T-helper 17 cell (primary cell): ENCODE measurements around the gene VWA7. TPM values are rescaled to one million over a fixed set of nuclear protein-coding genes. Genes with fewer than 3 reads are reported as not detected.
"Not testable (repeated sequence)": the region's sequence is repeated elsewhere in the genome, so short reads cannot be mapped to it uniquely, and the experiment has no call there.

Source experiments
- ATAC-seq: fragments of 150-1000 bp; cut with Tn5 transposase; 2 replicates; pipeline ENCODE4 v1.10.0; 2021; ENCODE audit warnings: mild to moderate bottlenecking, moderate library complexity
- DNase-seq, 3 donors: peaks; one replicate each; pipeline versions ENCODE4 v3.0.0 to v3.0.0-alpha.2; 2020 to 2021
- H3K9me3 ChIP-seq: one replicate; pipeline ENCODE4 v1.7.0; 2013; ENCODE audit warnings: low read length, mild to moderate bottlenecking; ENCODE audit not compliant: control insufficient read depth, poor library complexity, severe bottlenecking
- H3K27ac Mint-ChIP-seq: one replicate; pipeline ENCODE4 v1.8.0; 2022; ENCODE audit warnings: mild to moderate bottlenecking, moderate library complexity, mixed read lengths
- H3K27me3 Mint-ChIP-seq: one replicate; pipeline ENCODE4 v1.8.0; 2022; ENCODE audit warnings: mixed read lengths
- H3K36me3 Mint-ChIP-seq: one replicate; pipeline ENCODE4 v1.8.0; 2022; ENCODE audit warnings: low read depth, mixed read lengths
- H3K4me1 Mint-ChIP-seq: one replicate; pipeline ENCODE4 v1.8.0; 2022; ENCODE audit warnings: mild to moderate bottlenecking, mixed read lengths
- H3K4me3 Mint-ChIP-seq: one replicate; pipeline ENCODE4 v1.8.0; 2022; ENCODE audit warnings: mild to moderate bottlenecking, moderate library complexity, mixed read lengths
- total RNA-seq, 4 donors: library from RNA in 2 of 4; stranded (reverse) in 2 of 4; gene quantifications; one replicate each; pipeline ENCODE4 v1.2.3 and lab custom pipeline; 2022 to 2026

The VWA7 gene
- total RNA-seq, 2 donors from 2014 or later = 2.8 to 2.9 TPM

GRCh38 chr6:31814677-31815024 lies 37.5 kb upstream of the VWA7 start:
- Mint-ChIP-seq H3K4me1 (peaks cover 37% of the 10 kb centered on the region), H3K36me3 (peaks cover 5% of the 10 kb centered on the region), H3K27me3 (no peaks in the 10 kb centered on the region), H3K4me3 (peak overlapping the region; percentile 93), H3K27ac (peak overlapping the region; percentile 88)
- H3K9me3 ChIP-seq = no peaks in the 10 kb centered on the region
- peak; percentile 33 to 73 (median 71) for DNase-seq
- peak; percentile 67 for ATAC-seq

GRCh38 chr6:31813465-31813849 lies 36.3 kb upstream of the VWA7 start:
- Mint-ChIP-seq H3K4me1 (peaks cover 36% of the 10 kb centered on the region), H3K4me3 (peak overlapping the region; percentile 81), H3K36me3 (peaks cover 5% of the 10 kb centered on the region), H3K27ac (peak overlapping the region; percentile 88), H3K27me3 (no peaks in the 10 kb centered on the region)
- DNase-seq (no peak), ATAC-seq (no peak)
- no peaks in the 10 kb centered on the region for H3K9me3 ChIP-seq

DNA sequence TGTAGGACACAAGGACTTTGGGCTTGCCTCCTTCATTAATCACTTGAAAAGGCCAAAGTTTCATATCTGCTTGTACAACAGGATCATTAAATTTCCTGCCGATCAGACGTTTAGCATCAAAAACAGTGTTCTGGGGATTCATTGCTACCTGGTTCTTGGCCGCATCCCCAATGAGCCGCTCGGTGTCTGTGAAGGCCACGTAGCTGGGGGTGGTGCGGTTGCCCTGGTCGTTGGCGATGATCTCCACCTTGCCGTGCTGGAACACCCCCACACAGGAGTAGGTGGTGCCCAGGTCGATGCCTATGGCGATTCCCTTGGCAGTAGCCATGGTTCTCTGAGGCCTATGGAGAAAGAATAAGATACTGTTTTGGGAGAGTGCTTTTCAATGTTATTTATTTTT lies 34.5 kb upstream of the VWA7 start:
- DNase-seq (no peak), ATAC-seq (no peak)
- Mint-ChIP-seq H3K4me3 (peak overlapping the region; percentile 81), H3K27ac (peak overlapping the region; percentile 88), H3K27me3 (no peaks in the 10 kb centered on the region), H3K4me1 (peaks cover 29% of the 10 kb centered on the region), H3K36me3 (peaks cover 5% of the 10 kb centered on the region)
- H3K9me3 ChIP-seq = no peaks in the 10 kb centered on the region

GRCh38 chr6:31808599-31808998 lies 31.5 kb upstream of the VWA7 start:
- Mint-ChIP-seq H3K27ac (peak overlapping the region; percentile 29), H3K4me1 (peaks cover 31% of the 10 kb centered on the region)
- not testable (repeated sequence) for H3K9me3 ChIP-seq, H3K4me3 Mint-ChIP-seq, H3K36me3 Mint-ChIP-seq, ATAC-seq, DNase-seq, H3K27me3 Mint-ChIP-seq

DNA sequence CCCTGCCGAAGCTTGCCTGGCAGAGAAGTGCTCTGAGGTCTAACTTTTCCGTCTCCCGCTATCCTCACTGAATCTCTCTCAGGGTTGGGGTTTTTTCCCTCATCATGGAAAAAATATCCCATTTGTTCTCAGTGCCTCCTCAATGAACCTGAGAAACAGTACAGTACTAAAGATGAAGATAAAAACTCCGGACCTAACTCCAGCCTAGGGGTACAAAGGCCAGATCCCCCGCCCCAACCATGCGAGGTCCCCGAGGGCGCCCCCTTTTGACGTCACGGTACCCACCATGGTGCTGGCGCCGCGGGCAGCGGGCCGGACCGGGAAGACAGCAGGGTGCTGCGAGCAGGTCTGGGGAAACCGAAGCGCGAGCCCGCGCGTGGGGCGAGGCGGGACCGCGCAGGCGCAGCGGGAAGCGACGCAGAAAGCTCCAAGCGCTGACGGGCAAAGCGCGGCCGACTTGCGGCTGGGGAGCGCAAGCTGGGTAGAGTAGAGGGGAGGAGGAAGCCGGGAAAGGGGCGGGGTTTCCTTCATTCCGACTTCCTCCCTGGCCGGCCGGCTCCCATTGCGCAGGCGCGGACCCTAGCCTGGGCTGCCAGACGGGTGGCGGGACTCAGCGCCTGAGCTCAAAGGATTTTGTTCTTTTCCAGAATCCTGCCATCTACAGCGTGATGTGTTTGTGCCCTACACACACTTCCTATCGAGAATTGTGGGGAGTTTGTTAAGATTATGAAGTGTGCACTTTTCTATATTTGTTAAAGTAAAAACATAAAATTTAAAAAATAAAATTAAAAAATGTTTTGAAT lies 29.5 kb upstream of the VWA7 start, which contains the start of gene LSM2:
Gene LSM2 (minus strand): TSS at position 497 of the 803 bp plus-strand sequence. CDS start 209 bp downstream, at position 288.
- H3K36me3 Mint-ChIP-seq = peaks cover 5% of the 10 kb centered on the region
- peak within 1 kb of the TSS; percentile 94 for H3K27ac Mint-ChIP-seq
- H3K4me1 Mint-ChIP-seq = peaks cover 23% of the 10 kb centered on the region
- no peaks in the 10 kb centered on the region for H3K27me3 Mint-ChIP-seq
- H3K4me3 Mint-ChIP-seq = peak within 1 kb of the TSS; percentile 94
- ATAC-seq (peak; percentile 99), DNase-seq (peak; percentile 96 to 97 (median 97))
- no peaks in the 10 kb centered on the region for H3K9me3 ChIP-seq

DNA sequence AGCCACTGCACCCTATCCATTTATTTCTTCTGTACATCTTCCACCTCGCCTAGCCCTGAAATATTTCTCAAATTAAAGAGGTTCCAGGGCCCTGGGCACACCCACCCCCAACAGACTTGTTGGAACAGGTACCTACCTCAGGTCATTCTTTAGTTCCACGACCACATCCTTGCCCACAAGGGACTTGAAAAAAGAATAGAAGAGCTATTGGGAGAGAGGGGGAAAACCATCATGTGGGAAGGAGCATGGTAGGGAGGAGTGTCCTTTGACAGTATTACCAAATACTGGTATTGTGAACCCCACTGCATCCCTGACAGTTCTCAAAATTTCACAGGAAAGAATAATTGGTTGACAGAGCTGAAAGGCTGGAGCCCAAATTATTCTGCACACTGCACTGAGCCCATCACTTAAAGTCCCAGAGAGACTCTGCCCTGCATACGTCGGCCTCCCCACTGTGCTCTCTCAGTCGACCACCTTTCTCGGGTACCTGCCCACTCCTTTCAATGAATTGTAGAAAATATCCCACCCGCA lies 28.9 kb upstream of the VWA7 start:
- Mint-ChIP-seq H3K4me3 (peak overlapping the region; percentile 94), H3K4me1 (peaks cover 23% of the 10 kb centered on the region), H3K27me3 (no peaks in the 10 kb centered on the region), H3K36me3 (peaks cover 5% of the 10 kb centered on the region), H3K27ac (peak overlapping the region; percentile 94)
- no peaks in the 10 kb centered on the region for H3K9me3 ChIP-seq
- DNase-seq (no peak), ATAC-seq (peak; percentile 7)

DNA sequence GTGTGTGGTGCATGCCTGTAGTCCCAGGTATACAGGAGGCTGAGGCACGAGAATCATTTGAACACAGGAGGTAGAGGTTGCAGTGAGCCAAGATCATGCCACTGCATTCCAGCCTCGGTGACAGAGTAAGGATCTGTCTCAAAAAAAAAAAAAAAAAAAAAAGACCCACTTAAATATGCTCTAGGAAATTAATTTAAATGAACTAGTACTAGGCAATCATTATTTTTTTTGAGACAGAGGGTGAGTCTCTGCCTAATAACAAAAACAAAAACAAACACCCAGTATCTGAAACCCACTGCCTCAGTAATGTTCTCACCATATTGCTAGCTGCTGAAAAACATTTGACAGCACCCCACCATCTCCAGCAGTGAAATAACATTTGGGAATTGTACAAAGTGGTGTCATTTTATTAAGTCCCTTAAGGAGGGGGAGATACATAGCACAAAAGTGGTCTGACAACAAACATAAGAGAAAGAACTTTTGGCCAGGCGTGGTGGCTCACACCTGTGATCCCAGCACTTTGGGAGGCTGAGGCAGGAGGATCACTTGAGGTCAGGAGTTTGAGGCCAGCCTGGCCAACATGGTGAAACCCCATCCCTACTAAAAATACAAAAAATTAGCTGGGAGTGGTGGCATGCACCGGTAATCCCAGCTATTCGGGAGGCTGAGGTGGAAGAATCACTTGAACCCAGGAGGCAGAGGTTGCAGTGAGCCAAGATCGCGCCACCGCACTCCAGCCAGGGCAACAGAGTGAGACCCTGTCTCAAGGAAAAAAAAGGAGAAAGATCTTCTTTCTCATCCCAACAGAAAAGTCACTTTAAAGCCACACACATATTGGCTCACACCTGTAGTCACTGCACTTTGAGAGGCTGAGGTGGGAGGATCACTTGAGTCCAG lies 24.2 kb upstream of the VWA7 start:
- DNase-seq, H3K4me3 Mint-ChIP-seq, H3K27ac Mint-ChIP-seq, H3K36me3 Mint-ChIP-seq, H3K27me3 Mint-ChIP-seq, H3K9me3 ChIP-seq, ATAC-seq: not testable (repeated sequence)
- H3K4me1 Mint-ChIP-seq = peaks cover 23% of the 10 kb centered on the region

DNA sequence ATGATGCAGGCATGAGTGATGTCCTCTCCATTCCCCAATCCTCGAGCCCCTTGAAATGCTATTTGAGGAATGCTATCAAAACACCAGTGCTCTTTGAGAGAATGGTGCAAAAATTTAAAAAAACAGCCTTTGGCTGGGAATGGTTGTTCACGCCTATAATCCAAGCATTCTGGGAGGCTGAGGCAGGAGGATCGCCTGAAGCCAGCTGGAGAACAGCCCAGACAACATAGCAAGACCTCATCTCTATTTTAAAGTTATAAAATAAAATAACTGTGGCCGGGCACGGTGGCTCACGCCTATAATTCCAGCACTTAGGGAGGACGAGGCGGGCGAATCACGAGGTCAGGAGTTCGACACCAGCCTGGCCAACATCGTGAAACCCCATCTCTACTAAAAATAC lies 22.7 kb upstream of the VWA7 start:
- Mint-ChIP-seq H3K4me1 (peaks cover 21% of the 10 kb centered on the region), H3K27ac (no peak overlapping the region), H3K27me3 (no peaks in the 10 kb centered on the region), H3K4me3 (no peak overlapping the region), H3K36me3 (no peaks in the 10 kb centered on the region)
- DNase-seq = no peak
- ATAC-seq = no peak
- no peaks in the 10 kb centered on the region for H3K9me3 ChIP-seq

DNA sequence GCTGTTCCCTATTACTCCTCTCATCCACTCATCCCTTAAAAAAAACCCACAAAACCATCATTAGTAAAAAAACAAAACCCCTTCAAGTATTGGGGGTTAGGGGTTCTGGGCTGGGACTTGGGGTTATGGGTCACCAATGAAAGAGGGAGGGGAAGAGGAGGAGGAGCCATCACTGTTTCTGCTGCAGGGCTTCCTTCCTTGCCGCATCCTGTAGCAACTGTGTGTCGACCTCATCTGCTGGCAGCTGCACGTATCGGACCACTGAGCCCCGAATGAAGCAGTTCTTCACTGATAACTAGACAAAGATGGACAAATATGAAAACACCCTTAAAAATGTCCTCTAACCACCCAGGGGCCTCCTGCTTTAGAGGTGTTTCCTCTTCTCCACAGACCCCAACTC lies 20.5 kb upstream of the VWA7 start:
- ATAC-seq (peak; percentile 28), DNase-seq (no peak)
- Mint-ChIP-seq H3K27me3 (no peaks in the 10 kb centered on the region), H3K27ac (peak overlapping the region; percentile 98), H3K36me3 (no peaks in the 10 kb centered on the region), H3K4me1 (peaks cover 27% of the 10 kb centered on the region), H3K4me3 (peak overlapping the region; percentile 73)
- no peaks in the 10 kb centered on the region for H3K9me3 ChIP-seq

DNA sequence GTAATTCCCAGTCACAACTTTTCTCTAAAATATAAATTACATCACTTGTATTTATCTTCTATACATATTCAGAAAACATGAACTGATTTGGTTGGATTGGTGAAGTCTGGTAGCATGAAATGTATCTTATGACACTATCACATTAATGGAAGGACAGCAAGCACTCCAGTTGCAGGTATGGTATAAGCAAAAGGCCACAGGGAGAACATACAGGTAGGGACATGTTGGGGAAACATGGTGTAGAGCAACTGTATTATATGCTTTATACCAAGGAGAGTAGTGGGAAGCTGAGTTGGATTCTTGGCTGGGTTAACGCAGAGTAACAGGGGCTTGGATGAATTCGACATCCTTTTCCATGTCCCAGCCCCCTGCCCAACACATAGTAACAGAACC lies 19.9 kb upstream of the VWA7 start:
- no peaks in the 10 kb centered on the region for H3K9me3 ChIP-seq
- DNase-seq = no peak
- no peak for ATAC-seq
- Mint-ChIP-seq H3K4me3 (peak overlapping the region; percentile 53), H3K36me3 (peaks cover 2% of the 10 kb centered on the region), H3K27me3 (no peaks in the 10 kb centered on the region), H3K27ac (peak overlapping the region; percentile 98), H3K4me1 (peaks cover 30% of the 10 kb centered on the region)

GRCh38 chr6:31795616-31796298 lies 18.6 kb upstream of the VWA7 start, which contains the start of gene VARS1:
VARS1 (minus strand) TSS chr6:31795752; CDS start chr6:31795217, 535 bp downstream.
- DNase-seq = peak; percentile 74 to 82 (median 78)
- no peaks in the 10 kb centered on the region for H3K9me3 ChIP-seq
- Mint-ChIP-seq H3K4me3 (peak within 1 kb of the TSS; percentile 95), H3K36me3 (peaks cover 5% of the 10 kb centered on the region), H3K27me3 (no peaks in the 10 kb centered on the region), H3K27ac (peak within 1 kb of the TSS; percentile 98), H3K4me1 (peaks cover 33% of the 10 kb centered on the region)
- peak; percentile 88 for ATAC-seq

DNA sequence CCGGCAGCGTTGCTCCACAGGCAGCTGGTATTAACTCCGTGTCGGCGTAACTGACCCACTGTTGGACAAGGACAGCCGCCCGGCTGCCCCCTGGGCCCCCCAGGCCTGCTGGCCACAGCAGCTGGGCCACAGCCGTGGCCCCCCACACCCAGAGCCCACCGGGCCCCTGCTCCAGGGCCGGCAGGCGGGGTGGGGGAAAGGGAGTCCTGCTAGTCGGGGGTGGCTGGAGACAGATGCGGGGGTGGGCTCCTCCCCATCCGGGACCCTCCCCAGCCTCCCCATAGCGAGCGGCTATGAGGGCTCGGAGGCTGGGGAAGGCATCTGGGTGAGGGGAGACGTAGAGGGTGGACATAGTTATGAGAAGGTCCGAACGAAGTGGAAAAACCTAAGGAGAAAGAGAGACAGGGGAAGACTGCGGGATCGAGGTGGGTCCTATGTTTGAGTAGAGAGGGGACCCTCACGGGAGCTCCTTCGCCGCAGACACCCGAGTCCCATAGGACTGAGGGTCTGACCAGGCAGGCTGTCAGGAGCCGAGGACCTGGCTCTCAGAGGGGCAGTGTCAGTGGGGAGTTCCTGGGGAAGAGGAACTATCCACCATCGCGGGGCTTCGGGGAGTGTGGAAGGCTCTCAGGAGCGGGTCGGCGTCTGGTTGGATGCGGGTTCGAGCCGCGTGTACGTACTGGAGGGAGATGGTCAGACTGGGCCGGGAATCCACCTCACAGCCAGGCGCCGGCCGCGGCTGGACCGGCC lies 17.9 kb upstream of the VWA7 start:
- no peaks in the 10 kb centered on the region for H3K9me3 ChIP-seq
- H3K27ac Mint-ChIP-seq = peak overlapping the region; percentile 98
- peaks cover 8% of the 10 kb centered on the region for H3K36me3 Mint-ChIP-seq
- peaks cover 36% of the 10 kb centered on the region for H3K4me1 Mint-ChIP-seq
- H3K4me3 Mint-ChIP-seq = peak overlapping the region; percentile 95
- H3K27me3 Mint-ChIP-seq = no peaks in the 10 kb centered on the region
- peak; percentile 7 for ATAC-seq
- peak in 1 of 3 donors; percentile 12 for DNase-seq
